HG02973 (cell line): ENCODE measurements around the gene PTH1R.

Experiments used
- ATAC-seq: cut with Tn5 transposase; IDR thresholded peaks from one replicate; pipeline ENCODE4 v1.9.1; 2021; ENCODE audit warnings: moderate library complexity; ENCODE audit not compliant: unreplicated experiment

PTH1R gene

GRCh38 chr3:46849686-46850467 lies 27.6 kb upstream of the PTH1R start:
- no peak for ATAC-seq

DNA sequence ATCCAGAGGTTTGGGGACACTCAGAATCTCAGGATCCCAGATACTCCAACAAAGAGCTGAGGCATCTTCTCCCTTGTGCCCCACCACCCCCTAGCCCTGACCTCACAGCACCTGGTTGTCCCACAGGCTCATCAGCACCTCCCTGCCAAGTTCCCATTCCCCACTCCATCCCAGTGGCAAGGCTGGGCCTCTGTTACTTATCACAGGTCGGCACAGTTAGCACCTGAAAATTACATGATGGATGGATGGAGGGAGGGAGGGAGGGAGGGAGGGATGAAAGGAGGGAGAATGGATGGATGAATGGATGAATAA lies 27.1 kb upstream of the PTH1R start:
- ATAC-seq: no peak

DNA sequence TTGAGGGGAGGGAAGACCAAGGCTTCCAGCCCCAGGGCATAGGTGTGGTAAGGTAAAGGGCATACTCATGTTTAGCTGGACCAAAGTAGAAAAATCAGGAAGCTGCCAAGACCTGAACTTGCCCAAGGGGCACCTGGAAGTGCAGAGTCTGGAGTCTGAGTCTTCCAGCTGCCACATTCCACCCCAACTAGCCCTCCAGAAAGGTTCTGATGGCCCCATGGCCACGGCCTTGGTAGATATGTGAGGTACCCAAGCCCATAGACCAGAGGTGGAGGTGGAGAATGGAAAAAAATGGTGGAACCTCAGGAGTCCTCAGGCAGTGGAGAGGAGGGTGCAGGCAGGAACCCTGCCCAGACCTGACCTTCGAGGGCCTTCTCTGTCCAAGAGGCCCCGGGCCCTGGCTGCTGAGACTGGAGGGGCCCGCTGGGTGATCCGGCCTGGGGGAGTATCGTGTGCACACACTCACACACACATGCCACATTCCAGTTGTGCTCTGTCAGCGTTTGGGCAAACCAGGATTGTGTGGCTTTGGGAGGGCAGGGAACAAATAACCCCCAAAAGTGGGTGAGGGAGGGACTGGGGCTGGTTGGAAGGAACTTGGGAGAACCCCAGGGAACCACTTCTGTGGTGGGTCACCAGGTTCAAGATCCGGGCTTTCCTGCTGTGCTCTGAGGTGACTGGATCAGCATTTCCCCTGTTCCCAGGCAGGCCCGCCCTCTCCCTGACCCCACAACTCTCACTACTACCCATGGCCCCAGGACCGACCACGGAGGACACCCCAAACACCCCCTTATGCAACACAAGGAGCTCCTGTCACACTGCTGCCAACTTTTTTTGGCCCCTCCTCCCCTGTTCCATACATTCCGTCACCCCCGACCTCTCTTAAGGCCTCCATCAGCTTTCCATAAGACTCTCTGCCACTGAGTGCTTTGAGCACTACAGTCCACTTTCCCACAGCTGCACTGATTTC lies 25.9 kb upstream of the PTH1R start:
- ATAC-seq: no peak

GRCh38 chr3:46852334-46852720 lies 25.2 kb upstream of the PTH1R start:
- no peak for ATAC-seq

- ATAC-seq: no peak
Measured at GRCh38 chr3:46852839-46853355, 24.6 kb upstream of the PTH1R start.

- no peak for ATAC-seq
Measured at GRCh38 chr3:46853441-46854415, 23.8 kb upstream of the PTH1R start.

DNA sequence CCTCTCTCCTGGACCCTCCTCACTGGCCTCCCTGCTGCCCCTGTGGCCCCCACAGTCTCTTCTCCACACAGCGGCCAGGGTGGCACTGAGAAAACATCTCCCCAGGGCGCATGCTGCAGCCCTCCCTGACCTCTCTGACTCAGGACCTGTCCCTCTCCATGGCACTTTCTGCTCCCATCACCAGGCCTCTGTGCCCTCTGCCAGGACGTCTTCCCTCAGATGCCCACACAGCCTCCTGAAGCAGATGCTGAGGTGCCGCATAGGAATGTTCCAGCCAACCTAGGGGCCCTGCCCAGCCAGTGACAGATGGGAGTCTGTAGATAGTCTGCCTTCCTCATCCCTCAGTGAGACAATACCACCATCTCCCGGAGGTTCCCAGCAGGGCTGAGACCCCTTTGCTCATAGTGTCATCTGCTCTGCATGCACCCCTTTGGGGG lies 22.9 kb upstream of the PTH1R start:
- no peak for ATAC-seq

DNA sequence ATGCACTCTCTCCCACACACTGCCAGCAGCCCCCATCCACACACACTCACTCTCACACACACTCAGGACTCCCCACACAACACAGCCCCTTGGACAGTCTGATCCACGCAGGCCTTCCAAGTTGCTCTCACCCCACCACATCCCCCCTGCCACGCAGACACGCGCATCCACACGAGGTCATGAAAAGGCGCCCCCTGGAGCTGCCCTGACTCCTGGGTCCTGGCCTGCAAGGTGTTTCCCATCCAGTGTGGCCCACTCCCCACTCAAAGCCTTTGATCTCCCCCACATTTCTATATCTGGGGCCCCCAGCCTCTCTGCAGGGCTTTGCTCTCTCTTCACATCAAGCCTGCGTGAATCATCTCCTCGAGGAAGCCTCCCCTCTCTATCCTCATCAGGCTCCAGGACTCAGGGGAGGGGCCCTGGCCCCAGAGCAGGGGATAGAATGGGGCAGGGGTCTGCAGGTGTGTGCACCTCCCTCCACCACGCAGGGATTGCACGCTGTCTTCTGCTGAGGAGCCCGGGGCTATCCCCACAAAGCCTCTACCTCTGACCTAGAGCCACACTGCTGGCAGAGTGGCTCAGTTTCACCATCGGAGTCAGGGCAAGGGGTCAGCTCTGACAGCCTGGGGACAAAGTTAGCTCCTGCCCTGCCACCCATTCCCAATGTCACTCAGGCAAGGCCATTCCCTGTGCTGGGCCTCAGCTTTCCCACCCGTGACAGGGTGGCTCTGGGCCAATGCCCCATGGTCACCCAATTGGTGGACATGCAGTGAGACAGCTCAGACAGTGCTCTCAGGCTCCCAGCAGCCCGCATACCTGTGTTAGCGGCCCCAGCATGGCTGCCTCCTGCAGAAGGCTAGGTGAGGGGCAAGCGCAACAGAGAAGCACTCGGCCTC lies 20.7 kb upstream of the PTH1R start:
- no peak for ATAC-seq

GRCh38 chr3:46857485-46858341 lies 19.8 kb upstream of the PTH1R start:
- ATAC-seq: no peak

DNA sequence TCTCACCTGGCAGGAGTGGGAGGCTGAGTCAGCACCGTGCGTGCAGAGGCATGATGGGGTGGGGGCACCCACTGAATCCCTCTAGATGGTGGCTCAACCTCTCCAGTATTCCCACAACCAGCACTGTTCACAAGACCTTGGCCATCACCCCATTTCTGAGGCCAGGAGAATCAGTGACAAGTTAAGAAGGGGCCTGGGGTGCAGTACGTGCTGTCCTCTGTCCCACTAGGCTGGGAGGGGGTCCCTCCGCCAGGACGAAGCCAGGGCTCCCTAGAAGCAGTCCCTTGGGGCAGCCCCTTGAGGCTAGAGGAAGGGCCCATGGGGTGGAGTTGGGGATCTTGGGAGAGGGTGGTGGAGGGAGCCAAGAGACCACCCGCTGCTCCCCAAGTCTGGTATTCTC lies 19.1 kb upstream of the PTH1R start:
- ATAC-seq: no peak

- no peak for ATAC-seq
Measured at GRCh38 chr3:46859001-46859710, 18.4 kb upstream of the PTH1R start.

- ATAC-seq: no peak
Measured at GRCh38 chr3:46860017-46860809, 17.3 kb upstream of the PTH1R start.

DNA sequence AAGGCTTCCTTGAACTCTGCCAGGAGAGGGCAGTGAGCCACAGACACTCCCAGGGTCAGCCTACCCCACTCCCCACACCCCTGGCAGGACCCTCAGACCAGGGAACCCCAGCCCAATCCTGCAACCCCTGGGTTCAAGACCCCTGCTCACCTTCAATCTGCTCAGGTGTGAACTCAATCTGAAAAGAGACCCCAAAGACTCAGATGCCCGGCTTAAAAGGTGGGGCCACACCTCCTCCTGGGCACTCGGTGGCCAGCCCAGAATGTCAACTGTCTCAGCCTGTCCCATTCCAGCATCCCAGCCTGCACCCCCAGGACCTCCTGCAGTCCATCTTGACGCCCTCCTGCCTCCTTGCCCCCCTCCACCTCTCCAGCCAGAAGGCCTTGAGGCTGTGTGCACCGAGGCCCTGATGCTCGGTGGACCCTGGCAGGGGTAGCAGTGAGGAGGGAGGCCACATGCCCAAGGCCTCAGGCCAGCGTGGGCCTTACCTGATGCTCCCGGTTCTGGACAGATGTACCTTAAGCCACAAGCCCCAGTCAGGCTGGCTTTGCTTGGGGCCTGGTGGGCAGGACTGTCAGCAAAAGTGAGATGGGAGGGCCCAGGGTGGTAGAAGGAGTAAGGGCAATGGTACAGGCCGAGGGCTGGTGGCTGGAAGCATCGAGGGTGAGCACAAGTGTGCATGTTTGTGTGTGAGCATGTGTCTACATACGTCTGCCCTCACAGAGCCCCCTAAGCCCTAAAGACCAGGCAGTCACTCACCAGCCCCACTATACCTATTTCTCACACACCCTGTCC lies 16.5 kb upstream of the PTH1R start:
- no peak for ATAC-seq

DNA sequence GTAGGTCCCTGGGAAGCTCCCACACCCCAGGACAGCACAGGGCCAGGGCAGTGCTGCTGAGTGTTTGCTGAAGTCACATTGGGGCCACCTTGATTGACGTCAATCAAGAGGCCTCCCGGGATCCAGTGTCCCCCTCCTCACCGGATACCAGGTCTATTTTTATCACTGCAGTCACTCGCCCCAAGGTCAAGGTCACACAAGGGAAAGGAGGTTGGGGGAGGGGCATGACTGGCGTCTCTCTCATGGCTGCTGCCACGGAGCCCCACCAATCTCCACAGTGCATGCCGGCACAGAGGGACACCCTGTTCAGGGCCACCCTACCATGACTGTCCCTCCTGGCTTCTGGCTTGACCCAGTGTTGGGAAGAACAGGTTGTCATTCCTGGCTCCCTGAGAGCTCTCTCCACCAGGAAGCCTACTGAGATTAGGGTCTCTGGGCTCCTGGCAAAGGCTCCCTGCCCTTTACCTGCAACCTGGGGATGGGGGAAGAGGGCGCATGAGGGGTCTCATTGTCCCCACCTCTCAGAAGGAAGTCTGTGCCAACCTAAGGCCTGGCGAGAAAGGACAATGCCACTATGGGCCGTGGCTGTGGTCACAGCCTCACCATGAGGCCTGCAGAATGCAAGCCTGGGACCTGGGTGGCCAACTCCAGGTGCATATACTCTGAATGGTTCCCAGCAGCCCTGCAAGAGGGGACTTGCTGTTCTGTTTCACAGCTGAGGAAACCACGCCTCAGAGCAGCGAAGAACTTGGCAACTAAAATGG lies 15.7 kb upstream of the PTH1R start:
- no peak for ATAC-seq

DNA sequence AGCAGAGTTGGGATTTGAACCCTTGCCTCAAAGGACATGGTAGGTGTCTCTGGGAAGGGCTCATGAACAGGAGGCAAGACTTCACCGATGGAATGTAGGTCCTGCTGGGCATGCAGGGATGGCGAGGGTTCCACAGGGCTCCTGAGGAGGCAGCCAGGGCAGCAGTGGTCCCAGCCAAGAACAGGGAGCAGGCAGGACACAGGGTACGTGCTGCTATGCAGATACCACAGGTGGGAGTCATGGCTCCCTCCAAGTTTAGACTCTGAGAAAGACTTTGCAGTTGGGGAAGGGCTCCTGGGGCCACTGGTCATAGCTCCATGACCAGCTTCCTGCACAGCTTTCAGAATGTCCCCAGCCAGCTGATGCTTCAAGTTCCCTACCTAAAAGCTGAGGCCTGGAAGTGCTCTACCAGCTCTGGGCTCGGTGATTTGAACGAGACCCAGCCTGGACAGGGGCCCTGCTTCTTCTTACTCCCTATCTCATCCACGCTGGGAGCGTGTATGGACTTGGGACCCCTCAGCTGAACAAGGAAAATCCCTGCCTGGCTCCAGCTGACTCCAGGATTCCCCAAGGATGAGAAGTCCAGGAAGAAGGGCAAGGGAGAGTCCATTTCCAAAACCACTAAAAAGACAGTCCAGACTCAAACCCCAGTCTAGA lies 15.0 kb upstream of the PTH1R start:
- ATAC-seq: no peak
